Activated CD4-positive, CD25-positive, alpha-beta regulatory T cell treated with anti-CD3 and anti-CD28 coated beads, Interleukin-2, amount 50 U/mL, for 24 hours (primary cell): ENCODE results near the gene FXN.
"Not testable (repeated sequence)": the region's sequence is repeated elsewhere in the genome, so short reads cannot be mapped to it uniquely, and the experiment has no call there.

Source experiments
- ATAC-seq, 2 donors: fragments of 150-1000 bp; cut with Tn5 transposase; one replicate each; pipeline ENCODE4 v1.10.0; 2021; ENCODE audit warnings: mild to moderate bottlenecking in 1 of 2, moderate library complexity in 1 of 2

The FXN gene

DNA sequence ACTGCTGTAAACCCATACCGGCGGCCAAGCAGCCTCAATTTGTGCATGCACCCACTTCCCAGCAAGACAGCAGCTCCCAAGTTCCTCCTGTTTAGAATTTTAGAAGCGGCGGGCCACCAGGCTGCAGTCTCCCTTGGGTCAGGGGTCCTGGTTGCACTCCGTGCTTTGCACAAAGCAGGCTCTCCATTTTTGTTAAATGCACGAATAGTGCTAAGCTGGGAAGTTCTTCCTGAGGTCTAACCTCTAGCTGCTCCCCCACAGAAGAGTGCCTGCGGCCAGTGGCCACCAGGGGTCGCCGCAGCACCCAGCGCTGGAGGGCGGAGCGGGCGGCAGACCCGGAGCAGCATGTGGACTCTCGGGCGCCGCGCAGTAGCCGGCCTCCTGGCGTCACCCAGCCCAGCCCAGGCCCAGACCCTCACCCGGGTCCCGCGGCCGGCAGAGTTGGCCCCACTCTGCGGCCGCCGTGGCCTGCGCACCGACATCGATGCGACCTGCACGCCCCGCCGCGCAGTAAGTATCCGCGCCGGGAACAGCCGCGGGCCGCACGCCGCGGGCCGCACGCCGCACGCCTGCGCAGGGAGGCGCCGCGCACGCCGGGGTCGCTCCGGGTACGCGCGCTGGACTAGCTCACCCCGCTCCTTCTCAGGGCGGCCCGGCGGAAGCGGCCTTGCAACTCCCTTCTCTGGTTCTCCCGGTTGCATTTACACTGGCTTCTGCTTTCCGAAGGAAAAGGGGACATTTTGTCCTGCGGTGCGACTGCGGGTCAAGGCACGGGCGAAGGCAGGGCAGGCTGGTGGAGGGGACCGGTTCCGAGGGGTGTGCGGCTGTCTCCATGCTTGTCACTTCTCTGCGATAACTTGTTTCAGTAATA is at the start of gene FXN:
Gene FXN (plus strand): TSS at position 315 of the 871 bp plus-strand sequence. CDS start 31 bp downstream, at position 346.
- peak; percentile 93 to 94 for ATAC-seq

DNA sequence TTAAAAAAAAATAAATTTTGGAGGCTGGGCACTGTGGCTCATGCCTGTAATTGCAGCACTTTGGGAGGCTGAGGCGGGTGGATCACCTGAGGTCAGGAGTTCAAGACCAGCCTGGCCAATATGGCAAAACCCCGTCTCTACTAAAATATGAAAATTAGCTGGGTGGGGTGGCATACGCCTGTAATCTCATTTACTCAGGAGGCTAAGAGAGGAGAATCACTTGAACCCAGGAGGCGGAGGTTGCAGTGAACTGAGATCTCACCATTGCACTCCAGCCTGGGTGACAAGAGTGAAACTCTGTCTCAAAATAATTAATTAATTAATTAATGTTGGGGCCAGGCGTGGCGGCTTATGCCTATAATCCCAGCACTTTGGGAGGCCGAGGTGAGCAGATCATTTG is 48.6 kb upstream of the FXN start:
- not testable (repeated sequence) for ATAC-seq

DNA sequence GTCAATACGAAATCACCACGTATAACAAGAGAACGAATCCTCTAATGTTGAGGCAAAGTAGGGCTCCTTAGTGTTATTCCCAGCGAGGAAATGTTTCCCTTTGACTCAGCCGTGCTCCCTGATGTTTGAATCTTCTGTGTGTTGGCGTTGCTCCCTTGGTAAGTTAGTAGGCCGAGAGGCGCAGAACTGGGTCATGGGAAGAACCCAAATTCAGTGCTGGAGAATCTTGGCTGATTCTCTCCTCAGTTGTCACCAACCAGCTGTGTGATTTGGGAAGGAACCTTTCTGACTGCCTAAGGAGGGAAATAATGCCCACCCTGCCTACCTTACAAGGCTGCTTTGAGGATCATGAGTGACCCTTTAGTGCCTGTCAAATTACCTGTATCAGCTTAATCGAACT is 44.1 kb upstream of the FXN start:
- no peak for ATAC-seq

DNA sequence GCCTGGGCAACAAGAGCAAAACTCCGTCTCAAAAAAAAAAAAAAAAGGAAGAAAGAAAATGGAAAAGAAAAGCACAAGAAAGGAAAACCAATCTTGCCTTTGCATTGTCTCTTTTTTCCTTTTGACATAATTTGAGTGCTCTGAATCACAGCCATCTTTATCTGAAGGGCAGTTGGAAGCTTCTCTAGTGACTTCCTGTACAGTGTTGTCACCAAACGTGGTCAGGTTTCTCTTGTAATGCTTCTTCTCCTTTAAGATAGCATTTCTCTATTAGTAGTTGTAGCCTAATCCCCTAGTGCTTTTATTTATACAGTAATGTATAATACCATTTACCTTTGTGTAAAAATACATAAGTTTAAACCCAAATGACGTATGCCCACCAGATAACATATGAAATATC is 39.8 kb upstream of the FXN start:
- ATAC-seq: no peak

DNA sequence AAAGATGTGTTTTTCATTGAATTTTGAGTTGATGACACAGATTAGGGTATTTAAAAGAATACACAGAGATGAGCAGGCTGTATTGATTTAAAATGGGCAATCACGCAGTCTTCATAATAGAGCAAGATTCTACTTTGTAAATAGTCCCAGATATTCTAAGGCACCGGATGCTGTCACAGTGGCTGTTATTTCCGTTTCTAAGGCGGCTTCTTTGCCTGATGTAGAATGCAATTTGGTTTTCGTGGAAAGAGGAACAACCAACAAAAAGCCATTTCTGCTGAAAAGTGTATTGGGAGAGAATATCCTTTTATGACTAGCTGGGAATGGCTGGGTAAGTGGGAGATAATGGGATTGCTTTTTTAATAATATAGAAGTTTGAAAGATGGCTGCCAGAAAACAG is 39.1 kb upstream of the FXN start:
- peak in 1 of 2 donors; percentile 16 for ATAC-seq

DNA sequence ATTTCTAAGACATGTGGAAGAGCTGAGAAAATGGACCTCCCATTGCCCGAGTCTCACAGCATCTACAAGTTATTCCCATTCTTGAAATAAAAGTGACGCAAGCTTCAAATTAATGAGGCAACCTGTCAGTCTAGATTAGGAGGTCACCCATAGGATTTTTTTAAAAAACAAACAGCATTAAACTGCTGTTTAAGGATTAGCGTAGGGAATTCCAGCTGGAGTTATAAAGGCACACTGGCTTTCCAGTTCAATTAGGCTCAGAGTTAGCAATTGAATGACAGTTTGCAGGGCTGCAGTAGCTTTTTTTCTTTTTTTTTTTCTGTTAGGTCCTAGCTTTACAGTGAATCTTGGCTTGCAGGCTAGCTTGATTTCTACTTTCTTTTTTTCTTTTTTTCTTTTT is 37.9 kb upstream of the FXN start:
- no peak for ATAC-seq

DNA sequence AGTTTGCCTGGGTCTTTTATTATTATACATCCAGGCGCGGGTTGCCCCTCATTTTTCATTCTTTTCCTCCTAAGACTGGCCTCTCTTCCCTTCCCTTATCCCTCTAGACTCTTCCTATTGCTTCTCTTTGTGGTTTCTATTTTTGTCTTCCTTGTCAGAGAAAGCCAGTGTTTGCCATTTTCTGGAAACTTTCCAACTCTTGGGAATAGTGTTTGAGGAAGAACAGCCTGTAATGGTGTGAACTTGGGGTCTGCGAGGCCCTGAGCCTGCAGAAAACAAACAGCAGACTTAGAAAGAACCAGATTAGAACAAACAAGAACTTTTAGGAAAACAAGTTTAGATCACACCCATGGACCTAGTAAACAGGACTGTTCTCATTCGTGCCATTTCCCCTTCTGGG is 37.2 kb upstream of the FXN start:
- ATAC-seq: no peak

DNA sequence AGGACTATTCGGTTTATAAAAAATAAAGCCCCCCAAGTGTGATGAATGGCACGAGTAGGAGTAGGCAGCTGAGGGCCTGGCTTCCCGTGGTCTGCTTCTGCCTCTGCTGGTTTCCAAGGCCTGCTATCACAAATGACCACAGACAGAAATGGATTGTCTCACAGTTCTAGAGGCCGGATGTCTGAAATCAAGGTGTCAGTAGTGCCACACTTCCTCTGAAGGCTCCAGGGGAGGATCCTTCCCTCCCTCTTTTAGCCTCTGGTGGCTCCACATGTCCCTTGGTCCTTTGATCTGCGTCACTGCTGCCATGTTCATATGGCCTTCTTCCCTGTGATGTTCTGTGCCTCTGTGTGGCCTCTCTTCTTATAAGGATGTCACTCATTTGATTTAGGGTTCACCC is 36.7 kb upstream of the FXN start:
- no peak for ATAC-seq

DNA sequence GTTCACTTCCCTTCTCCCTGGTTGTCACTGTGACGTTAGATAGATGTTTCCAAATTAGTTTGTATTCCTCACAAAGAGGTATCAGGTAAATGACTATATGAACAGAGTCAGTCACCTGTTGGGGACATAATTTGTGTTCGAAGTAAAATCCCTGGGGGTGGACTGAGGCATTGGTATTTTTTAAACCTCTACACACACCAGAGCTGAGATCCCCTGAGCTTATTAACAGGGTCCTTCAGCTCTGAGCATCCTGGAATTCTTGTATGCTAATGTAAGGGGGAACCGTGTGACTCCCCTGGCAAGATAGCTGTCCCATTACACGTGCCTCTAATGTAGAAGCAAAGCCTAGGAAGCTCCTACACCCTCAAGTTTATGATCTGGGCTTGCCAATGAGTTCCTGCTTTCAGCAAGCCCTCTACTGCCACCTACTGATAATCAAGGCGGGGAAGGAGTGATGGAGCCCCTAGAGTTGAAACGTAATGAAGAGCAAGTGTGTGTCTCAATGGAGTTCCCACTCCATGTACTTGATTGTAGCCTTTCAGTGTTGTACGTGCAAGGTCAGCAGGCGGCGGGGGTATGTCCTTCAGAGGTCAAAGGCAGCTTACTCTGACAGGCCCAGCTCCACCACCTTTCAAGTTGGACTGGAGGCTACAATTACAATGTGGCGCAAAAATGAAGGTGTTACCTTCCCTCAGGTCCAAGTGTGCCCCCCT is 36.0 kb upstream of the FXN start:
- peak; percentile 94 to 96 for ATAC-seq

DNA sequence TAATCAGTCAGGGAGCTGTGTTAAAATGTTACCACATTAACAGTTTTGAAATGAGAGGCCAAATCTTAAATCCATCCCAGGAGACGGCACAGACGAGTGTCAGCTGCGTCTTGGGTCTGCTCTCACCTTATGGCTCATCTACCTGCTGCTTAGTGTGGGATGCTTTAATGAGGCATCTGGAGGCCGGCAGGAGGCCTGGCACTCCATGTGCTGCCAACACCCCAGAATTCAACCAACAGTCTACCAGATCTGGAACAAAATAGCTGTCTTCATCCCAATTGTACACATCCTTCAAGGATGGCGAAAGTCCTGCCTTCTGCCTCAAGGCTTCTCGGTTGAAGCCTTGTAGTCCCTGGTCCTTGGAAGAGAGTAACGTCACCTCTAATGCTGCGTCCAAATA is 33.6 kb upstream of the FXN start:
- no peak for ATAC-seq

DNA sequence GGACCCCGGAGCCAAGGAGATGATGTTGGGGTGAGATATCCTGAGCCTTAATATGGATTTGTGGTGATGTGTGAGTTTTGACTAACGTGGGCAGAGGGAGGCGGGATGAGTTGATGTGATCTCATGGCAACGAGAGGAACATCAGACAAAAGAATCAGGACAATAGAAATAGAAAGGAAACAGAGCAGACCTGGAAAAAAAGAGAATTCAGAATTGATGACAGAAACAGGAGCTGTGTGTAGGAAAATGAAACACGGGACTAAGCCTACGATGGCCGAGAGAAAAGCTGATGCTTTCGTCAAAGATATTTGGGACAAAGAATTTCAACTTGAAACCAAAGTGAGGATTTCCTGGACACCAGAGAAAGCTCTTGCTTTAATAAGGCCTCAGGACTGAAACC is 32.5 kb upstream of the FXN start:
- no peak for ATAC-seq

DNA sequence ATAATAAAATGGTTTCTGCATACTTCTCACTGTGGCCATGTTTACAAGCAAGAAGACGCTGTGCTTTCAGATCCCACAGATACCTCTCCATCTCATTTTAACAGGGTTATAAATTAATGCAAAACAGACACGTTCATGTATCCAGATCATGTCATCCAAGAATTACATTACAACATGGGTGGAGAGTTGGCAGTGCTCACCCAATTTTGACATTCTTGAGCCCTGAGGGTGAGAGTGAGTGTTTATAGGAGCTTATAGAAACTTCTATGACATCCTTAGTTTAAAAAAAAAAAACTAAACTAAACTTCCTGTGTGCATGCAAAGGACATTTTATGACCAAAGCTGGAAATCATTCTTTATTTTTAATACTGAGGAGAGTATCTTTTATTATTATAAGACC is 30.7 kb upstream of the FXN start:
- ATAC-seq: no peak

DNA sequence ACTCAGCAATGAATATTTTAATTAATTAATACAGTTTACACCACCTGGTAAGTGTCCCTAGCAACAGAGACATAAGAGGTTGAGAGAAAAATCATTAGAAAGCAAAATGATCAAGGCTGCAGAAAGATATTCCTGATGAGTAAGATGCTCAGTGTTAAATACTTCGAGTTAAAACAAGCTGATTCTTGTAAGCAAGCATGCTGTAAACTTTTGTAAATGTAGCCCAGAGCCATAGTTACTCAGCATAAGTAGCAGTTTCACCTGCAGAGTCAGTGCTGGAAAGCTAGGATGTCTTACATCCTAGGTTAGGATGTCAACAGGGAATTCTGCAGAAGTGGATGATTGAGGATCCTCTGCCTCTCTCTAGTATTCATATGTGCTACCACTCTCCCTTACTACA is 25.8 kb upstream of the FXN start:
- ATAC-seq: no peak

DNA sequence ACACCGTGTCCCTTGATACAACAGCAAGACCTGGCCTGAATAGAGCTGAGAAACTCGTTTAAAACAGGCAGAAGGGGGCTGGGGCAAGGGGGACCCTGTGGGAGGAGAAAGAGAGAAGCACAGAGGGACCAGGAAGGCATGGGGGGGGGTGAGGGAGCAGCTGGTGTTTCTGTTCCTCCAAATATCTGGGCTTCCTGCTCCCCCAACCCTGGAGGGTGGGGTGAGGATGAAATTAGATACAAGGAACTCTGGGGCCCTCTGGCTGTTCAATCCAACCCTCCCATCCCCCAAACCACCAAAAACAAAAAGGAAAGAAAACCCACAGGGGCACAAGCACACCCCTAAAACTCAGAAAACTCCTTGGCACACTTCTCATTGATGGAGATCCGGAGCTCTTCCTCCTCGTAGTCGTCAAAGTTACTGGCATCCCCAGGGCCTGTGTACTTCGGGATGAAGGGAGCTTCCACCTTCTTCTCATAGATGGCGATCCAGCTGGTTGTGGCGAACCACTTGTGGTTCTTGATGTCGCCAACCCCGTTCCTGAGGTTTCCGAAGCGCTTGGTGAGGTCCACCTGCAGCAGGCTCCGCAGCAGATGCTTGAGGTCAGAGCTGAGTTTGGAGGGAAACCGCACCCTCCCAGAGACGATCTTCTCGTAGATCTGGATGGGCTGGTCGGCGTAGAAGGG is 22.7 kb upstream of the FXN start:
- ATAC-seq: no peak

DNA sequence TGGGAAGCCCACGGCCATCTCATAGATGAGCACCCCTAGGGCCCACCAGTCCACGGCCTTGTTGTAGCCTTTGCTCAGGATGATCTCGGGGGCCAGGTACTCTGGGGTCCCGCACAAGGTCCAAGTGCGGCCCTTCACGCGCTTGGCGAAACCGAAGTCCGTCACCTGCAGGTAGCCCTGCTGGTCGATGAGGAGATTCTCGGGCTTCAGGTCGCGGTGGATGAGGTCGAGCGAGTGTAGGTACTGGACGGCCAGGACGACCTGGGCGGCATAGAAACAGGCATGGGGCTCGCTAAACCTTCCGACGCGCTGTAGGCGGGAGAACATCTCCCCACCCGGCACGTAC is 22.2 kb upstream of the FXN start:
- no peak for ATAC-seq

DNA sequence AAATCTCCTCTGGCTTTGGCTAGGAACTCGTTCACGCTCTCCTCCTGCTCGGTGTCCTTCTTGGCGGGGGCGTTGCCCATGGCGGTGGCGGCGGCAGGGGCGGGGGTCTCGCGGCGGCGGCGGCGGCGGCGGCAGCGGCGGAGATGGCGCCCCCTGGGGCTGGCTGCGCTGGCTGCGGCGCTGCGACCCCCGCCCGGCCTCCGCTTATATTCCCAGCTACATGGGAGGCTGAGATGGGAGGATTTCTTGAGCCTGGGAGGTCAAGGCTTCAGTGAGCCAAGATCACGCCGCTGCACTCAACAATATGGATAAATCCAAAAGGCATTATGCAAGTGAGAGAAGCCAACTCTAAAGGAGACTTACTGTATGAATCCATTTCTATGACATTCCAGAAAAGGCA is 21.5 kb upstream of the FXN start, which contains the start of gene PRKACG:
Gene PRKACG (minus strand): TSS at position 101 of the 400 bp plus-strand sequence. CDS start 21 bp downstream, at position 80.
- ATAC-seq: no peak

DNA sequence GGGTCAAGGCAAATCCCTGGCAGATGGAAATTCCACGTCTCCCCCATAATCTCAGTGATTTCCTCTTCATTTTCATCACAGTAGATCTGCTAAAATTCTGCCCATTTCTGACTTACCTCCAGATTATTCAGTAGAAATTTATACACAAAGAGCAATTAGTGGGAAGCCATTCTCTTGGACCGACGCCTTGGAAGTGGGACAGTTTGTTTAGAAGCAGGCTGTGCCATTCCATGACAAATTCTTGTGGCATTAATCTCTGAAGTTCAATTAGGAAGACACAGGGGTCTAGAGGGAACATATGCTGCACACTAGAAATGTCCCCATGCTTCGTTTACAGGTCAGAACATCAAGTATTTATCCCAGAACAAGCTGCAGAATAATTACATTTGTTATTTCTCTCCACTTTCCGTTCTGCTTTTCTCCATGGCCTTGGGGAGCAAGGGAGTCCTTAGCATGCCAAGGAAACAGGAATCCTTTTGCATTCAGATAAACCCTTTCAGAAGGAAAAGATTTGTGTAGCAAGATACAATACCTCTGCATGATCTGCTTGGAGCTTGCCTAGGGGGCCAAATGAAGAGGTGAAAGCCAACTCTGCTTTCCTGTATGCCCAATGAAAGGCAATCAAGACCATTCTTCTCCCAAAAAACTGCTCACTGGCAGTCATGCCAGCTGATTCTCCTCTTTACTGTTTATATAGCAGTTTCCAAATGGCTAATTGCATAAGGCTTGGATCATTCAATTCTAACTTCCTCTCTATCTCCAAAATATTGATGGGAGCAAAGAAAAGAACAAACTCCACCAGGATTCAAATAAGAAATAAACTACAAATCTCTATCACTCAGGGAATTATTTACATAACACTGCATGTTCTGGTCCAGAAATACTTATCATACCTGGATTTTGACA is 19.1 kb upstream of the FXN start:
- no peak for ATAC-seq

DNA sequence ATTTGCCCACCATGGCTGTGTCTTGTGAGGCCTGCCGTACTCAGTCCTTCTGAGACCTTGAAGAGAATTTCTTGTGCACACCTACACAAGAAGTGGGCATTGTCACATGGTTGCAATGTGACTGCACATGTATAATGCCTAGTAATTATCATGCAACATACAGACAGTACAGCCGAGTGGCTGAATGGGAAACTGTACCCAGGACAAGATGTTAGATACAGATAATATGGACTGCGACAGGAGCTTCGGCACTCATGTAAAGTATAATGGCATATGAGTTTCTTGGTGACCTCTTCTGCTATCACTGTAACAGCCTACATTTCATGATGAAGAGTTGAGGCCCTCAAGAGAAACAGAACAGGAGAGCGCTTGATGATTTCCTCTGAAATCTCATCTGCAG is 16.8 kb upstream of the FXN start:
- ATAC-seq: no peak

DNA sequence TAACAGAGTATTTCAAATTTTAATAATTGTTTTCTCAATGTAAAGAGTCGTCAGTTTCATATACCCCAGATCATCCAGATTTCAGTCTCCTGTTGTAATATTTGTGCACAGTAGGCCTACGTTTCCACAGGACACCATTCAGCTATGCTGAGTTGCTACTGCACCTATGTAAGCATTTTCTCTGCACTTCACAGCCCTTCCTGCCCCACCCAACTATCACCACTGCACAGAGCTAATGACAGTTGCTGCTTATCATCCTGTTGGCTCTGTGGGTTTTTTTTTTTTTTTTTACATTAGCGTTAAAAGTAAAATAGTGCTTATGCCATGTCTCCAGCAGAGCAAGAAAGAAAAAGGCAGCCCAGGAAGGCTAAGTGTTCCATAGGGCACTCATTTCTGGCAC is 15.7 kb upstream of the FXN start:
- ATAC-seq: peak; percentile 60 to 76

DNA sequence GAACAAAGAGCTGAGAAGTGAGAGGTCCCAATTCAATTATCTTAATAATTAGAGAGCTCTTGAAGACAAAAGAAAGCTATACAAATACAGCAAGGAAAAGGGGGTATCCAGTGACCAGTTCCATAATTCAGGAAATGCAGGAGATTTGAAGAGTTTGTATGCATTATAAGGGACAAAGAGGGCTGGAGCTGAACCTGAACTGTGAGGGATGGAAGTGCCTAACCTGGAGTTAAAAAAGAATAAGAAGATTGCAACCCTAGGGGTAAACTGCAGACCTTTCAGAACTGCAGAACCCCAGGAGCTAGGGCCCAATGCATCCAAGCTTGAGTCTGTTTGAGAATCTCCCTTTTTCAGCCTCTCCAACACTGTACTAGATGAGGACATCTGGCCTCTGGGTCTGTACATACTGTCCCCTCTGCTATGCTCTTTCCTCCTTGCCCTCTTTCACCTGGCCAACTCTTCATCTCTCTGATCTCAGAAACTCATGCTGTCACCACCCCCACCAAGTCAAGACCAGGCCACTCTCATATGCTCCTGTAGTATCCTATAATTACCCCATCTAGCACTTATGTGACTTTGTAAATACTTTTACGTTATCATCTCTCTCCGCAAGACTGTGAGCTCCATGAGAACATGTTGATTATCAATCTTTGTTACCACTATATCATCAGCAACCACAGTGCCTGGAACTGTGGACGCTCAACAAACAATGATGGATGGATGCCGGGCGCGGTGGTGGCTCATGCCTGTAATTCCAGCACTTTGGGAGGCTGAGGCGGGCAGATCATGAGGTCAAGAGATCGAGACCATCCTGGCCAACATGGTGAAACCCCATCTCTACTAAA is 15.0 kb upstream of the FXN start:
- no peak for ATAC-seq

DNA sequence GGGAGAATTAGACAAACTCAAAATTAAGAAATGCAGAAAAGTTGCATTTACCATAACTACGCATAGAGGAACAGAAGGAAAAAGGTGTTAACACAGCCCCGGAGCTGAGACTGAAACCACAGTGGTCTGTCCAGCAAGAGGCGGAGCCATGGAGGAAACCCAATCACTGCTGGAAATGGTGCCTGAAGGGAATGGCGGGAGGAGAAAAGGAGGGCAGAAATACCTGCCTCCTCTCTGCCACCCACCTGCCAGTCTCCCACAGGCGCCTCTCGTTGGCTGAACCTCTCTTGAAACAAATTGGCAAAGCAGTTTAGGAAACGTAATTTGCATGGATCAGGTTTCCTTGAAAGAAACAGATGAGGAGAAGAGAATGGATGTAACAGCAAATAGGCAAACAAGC is 11.9 kb upstream of the FXN start:
- ATAC-seq: no peak
